A673 (cell line): ENCODE data around the gene WFDC10A.

Experiments used
- EZH2 ChIP-seq: fragments of 200-600 bp; sonication (generic); IDR thresholded peaks from 2 replicates; pipeline ENCODE4 v1.6.1; 2017; ENCODE audit warnings: borderline replicate concordance, low read depth, mild to moderate bottlenecking, mixed read lengths, antibody characterized with exemption, low read length; ENCODE audit not compliant: poor library complexity, severe bottlenecking
- TF ChIP-seq, protein P1 (sequence below): fragments of 300-800, 200-600 bp; sonication (generic); conservative IDR thresholded peaks from 2 replicates; pipeline ENCODE4 v1.5.1; 2017; ENCODE audit warnings: low read depth, mild to moderate bottlenecking, antibody characterized with exemption, low read length, moderate library complexity, mixed read lengths

DNA sequence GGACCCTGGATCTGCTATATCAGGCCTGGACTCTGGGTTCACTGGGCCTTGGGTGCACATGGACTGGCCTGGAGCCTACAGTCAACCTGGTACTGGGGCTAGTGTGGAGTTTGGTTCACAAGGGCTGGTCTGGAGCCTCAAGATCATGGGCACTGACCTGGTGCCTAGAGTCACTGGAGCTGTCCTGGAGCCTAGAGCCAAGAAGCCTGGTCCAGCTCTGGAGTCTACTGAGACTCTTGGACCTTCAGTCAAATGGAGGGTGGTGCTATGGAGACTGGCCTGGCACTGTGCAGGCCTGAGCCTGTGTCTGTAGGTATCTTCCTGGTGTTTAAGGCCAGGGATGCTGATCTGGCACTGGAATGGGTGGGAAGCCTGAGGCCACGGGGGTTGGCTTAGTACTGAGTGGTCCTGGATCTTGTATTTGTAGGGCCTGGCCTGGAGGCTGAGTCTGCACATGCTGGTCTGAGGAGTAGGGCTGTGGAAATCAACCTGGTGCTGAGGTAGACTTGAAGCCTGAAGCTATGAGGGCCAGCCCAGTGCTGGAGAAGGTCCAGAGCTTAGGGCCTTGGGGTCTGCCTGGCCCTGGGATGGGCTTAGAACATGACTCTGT is 18.0 kb downstream of the WFDC10A start:
- TF ChIP-seq, protein P1, sequence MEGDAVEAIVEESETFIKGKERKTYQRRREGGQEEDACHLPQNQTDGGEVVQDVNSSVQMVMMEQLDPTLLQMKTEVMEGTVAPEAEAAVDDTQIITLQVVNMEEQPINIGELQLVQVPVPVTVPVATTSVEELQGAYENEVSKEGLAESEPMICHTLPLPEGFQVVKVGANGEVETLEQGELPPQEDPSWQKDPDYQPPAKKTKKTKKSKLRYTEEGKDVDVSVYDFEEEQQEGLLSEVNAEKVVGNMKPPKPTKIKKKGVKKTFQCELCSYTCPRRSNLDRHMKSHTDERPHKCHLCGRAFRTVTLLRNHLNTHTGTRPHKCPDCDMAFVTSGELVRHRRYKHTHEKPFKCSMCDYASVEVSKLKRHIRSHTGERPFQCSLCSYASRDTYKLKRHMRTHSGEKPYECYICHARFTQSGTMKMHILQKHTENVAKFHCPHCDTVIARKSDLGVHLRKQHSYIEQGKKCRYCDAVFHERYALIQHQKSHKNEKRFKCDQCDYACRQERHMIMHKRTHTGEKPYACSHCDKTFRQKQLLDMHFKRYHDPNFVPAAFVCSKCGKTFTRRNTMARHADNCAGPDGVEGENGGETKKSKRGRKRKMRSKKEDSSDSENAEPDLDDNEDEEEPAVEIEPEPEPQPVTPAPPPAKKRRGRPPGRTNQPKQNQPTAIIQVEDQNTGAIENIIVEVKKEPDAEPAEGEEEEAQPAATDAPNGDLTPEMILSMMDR, result no peak
- no peak for TF ChIP-seq EZH2
